Measurements from ENCODE around the gene RRAS2. TPM values are rescaled to one million over a fixed set of nuclear protein-coding genes. Genes with fewer than 3 reads are reported as not detected.

Gene RRAS2
- total and polyA plus RNA-seq, 2 of the 4 experiments (the other 2 are of a cell fraction), result 85.5 to 106 TPM

GRCh38 chr11:14255238-14255534, 103.8 kb downstream of the RRAS2 start:
- Histone ChIP-seq H2BK5ac (ENCODE audit: low read depth, low read length, poor library complexity, severe bottlenecking) (no peak overlapping the region), H3K4me2 (ENCODE audit: low read depth, low read length) (no peak overlapping the region), H3K23ac (ENCODE audit: low read depth, low read length) (no peak overlapping the region), H2BK120ac (ENCODE audit: low read depth, low read length) (no peak overlapping the region), H2AK5ac (ENCODE audit: low read depth, low read length) (no peak overlapping the region), H3K9me3 (ENCODE audit: control insufficient read depth, insufficient read depth, low read length) (no peaks in the 10 kb centered on the region), H2AFZ (replicated peaks; ENCODE audit: low read length, poor library complexity) (no peak overlapping the region), H3K56ac (ENCODE audit: extremely low read depth, insufficient read depth, low read length) (no peak overlapping the region), H4K20me1 (ENCODE audit: insufficient read depth, low read length) (no peaks in the 10 kb centered on the region), H4K8ac (ENCODE audit: low read depth in 2 of 2, low read length in 2 of 2) (no peak overlapping the region), H3K79me1 (ENCODE audit: low read depth in 1 of 2, low read length in 2 of 2) (no peaks in the 10 kb centered on the region), H3K4me1 (ENCODE audit: control insufficient read depth, insufficient read depth, low read length) (peaks cover 11% of the 10 kb centered on the region), H3K9me1 (ENCODE audit: insufficient read depth, low read length) (no peaks in the 10 kb centered on the region), H3K27me3 (ENCODE audit: control insufficient read depth, insufficient read depth, low read length) (peaks cover 31% of the 10 kb centered on the region), H3K36me3 (ENCODE audit: control insufficient read depth, insufficient read depth, low read length) (no peaks in the 10 kb centered on the region), H3K18ac (ENCODE audit: low read depth, low read length) (no peak overlapping the region), H3K4me3 (ENCODE audit: insufficient read depth, low read depth, low read length) (no peak overlapping the region), H3K9ac (ENCODE audit: low read depth, low read length) (no peak overlapping the region), H2BK15ac (ENCODE audit: low read depth, low read length) (no peak overlapping the region), H3K14ac (replicated peaks; ENCODE audit: low read depth, low read length) (no peak overlapping the region), H3K4ac (ENCODE audit: low read depth, low read length) (no peak overlapping the region), H3K27ac (ENCODE audit: insufficient read depth, low read length) (no peak overlapping the region), H4K91ac (ENCODE audit: insufficient read depth, low read depth, low read length) (no peak overlapping the region), H2BK20ac (ENCODE audit: low read depth, low read length) (no peak overlapping the region), H2AK9ac (replicated peaks; ENCODE audit: low read depth, low read length, poor library complexity) (no peak overlapping the region), H4K5ac (ENCODE audit: low read depth, low read length) (no peak overlapping the region)
- BruUV-seq (replicated peaks), result no TSS peak
- CTCF ChIA-PET, result interaction anchor here (1.0 kb wide), 1 partner anchor 200 kb away, joined by 3 read pairs; no protein-coding TSS in a partner anchor
- POLR2A ChIA-PET (ENCODE audit: unreplicated experiment), result no interaction called here
- TF ChIP-seq CEBPB (IDR thresholded peaks at IDR 0.05; ENCODE audit: low read depth, low read length) (no peak), ELK1 (IDR thresholded peaks at IDR 0.05; ENCODE audit: borderline replicate concordance, low read depth, low read length) (no peak), POLR2A (IDR thresholded peaks at IDR 0.05; ENCODE audit: low read depth, low read length) (no peak), RFX5 (IDR thresholded peaks at IDR 0.05; ENCODE audit: low read depth, low read length) (no peak), USF2 (IDR thresholded peaks at IDR 0.05; ENCODE audit: low read depth, low read length) (no peak), MAFK (IDR thresholded peaks at IDR 0.05; ENCODE audit: low read depth, low read length) (no peak), CHD1 (IDR thresholded peaks at IDR 0.05; ENCODE audit: low read depth, low read length) (no peak), BHLHE40 (IDR thresholded peaks at IDR 0.05; ENCODE audit: low read depth, low read length) (no peak), RAD21 (IDR thresholded peaks at IDR 0.05; ENCODE audit: low read length) (no peak), MXI1 (IDR thresholded peaks at IDR 0.05; ENCODE audit: borderline replicate concordance, low read depth, low read length) (no peak), FOS (IDR thresholded peaks at IDR 0.05; ENCODE audit: low read depth, low read length) (no peak), CTCF (conservative IDR thresholded peaks at IDR 0.05; ENCODE audit: low read depth, low read length) (no peak), SMC3 (IDR thresholded peaks at IDR 0.05; ENCODE audit: low read depth, low read length) (no peak), RCOR1 (IDR thresholded peaks at IDR 0.05; ENCODE audit: insufficient replicate concordance, low read length) (no peak), NFE2L2 (IDR thresholded peaks at IDR 0.05; ENCODE audit: low read depth, low read length) (no peak), MAZ (IDR thresholded peaks at IDR 0.05; ENCODE audit: borderline replicate concordance, low read depth, low read length) (no peak)
- no peak for ATAC-seq (ENCODE audit: low read depth)
- intact Hi-C loops (cut with micrococcal nuclease), result no loop called here
- dilution Hi-C loops (cut with HindIII; ENCODE audit: low sequenced_read_pairs, unreplicated experiment), result no loop called here
- DNase-seq, result no peak
- in situ Hi-C loops (cut with MboI; ENCODE audit: low sequenced_read_pairs), result loop anchor here (25.0 kb wide), 1 partner anchor 632 kb away; the partner anchor contains the start of gene CYP2R1
- no CpG with 5 or more reads among the region's 2 CpGs for WGBS, 2 experiments (ENCODE audit: extremely low coverage in 2 of 2, insufficient read length in 1 of 2)
